ENCODE measurements around the gene CEP350.

CEP350 gene

GRCh38 chr1:179954493-179955286 lies at the start of gene CEP350:
TSS of gene CEP350 (plus strand) at chr1:179954810. CDS start at chr1:179986182, 31,372 bp downstream.
- DNase-seq: peak; percentile 98

- DNase-seq: no peak
Measured at GRCh38 chr1:179910934-179911333, 43.7 kb upstream of the CEP350 start.

- DNase-seq: no peak
Measured at GRCh38 chr1:179911812-179912211, 42.8 kb upstream of the CEP350 start.

GRCh38 chr1:179917601-179918429 lies 36.8 kb upstream of the CEP350 start:
- DNase-seq: no peak

- DNase-seq: no peak
Measured at GRCh38 chr1:179921472-179921871, 33.1 kb upstream of the CEP350 start.

GRCh38 chr1:179921981-179922872 lies 32.4 kb upstream of the CEP350 start:
- no peak for DNase-seq

GRCh38 chr1:179923029-179923428 lies 31.6 kb upstream of the CEP350 start:
- no peak for DNase-seq

- DNase-seq: no peak
Measured at GRCh38 chr1:179924268-179924667, 30.3 kb upstream of the CEP350 start.

GRCh38 chr1:179925302-179925701 lies 29.3 kb upstream of the CEP350 start:
- no peak for DNase-seq

GRCh38 chr1:179925922-179926849 lies 28.4 kb upstream of the CEP350 start:
- DNase-seq: no peak

- DNase-seq: no peak
Measured at GRCh38 chr1:179926850-179927205, 27.8 kb upstream of the CEP350 start.

GRCh38 chr1:179929955-179930798 lies 24.4 kb upstream of the CEP350 start:
- DNase-seq: no peak

GRCh38 chr1:179930867-179931266 lies 23.7 kb upstream of the CEP350 start:
- no peak for DNase-seq

GRCh38 chr1:179933219-179933618 lies 21.4 kb upstream of the CEP350 start:
- DNase-seq: no peak

GRCh38 chr1:179935909-179936496 lies 18.6 kb upstream of the CEP350 start:
- no peak for DNase-seq

- DNase-seq: no peak
Measured at GRCh38 chr1:179937668-179938254, 16.8 kb upstream of the CEP350 start.

- DNase-seq: no peak
Measured at GRCh38 chr1:179938752-179939151, 15.9 kb upstream of the CEP350 start.

- no peak for DNase-seq
Measured at GRCh38 chr1:179939941-179940340, 14.7 kb upstream of the CEP350 start.

- DNase-seq: no peak
Measured at GRCh38 chr1:179941454-179941853, 13.2 kb upstream of the CEP350 start.

GRCh38 chr1:179950651-179951050 lies 4.0 kb upstream of the CEP350 start:
- no peak for DNase-seq

Data from NCI-H774 (cell line).